ENCODE data around the gene GIMAP1. TPM values are rescaled to one million over a fixed set of nuclear protein-coding genes. Genes with fewer than 3 reads are reported as not detected.
"Not testable (repeated sequence)": the region's sequence is repeated elsewhere in the genome, so short reads cannot be mapped to it uniquely, and the experiment has no call there.

The GIMAP1 gene
- total RNA-seq: not detected in 2 replicates

- Histone ChIP-seq H3K4me3 (ENCODE audit: low read depth, low read length) (no peak within 1 kb of the TSS), H3K27me3 (ENCODE audit: control insufficient read depth, insufficient read depth, low read length) (no peaks in the 10 kb centered on the region), H3K36me3 (ENCODE audit: control insufficient read depth, insufficient read depth, low read length) (no peaks in the 10 kb centered on the region)
- TF ChIP-seq, protein P1, sequence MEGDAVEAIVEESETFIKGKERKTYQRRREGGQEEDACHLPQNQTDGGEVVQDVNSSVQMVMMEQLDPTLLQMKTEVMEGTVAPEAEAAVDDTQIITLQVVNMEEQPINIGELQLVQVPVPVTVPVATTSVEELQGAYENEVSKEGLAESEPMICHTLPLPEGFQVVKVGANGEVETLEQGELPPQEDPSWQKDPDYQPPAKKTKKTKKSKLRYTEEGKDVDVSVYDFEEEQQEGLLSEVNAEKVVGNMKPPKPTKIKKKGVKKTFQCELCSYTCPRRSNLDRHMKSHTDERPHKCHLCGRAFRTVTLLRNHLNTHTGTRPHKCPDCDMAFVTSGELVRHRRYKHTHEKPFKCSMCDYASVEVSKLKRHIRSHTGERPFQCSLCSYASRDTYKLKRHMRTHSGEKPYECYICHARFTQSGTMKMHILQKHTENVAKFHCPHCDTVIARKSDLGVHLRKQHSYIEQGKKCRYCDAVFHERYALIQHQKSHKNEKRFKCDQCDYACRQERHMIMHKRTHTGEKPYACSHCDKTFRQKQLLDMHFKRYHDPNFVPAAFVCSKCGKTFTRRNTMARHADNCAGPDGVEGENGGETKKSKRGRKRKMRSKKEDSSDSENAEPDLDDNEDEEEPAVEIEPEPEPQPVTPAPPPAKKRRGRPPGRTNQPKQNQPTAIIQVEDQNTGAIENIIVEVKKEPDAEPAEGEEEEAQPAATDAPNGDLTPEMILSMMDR (IDR thresholded peaks at IDR 0.05; ENCODE audit: insufficient read depth, low read length, severe bottlenecking): no peak
- DNase-seq (ENCODE audit: low read depth) (no peak), FAIRE-seq (no peak)
Measured at GRCh38 chr7:150716368-150716767, at the start of gene GIMAP1. Gene GIMAP1, plus strand, starts transcription at chr7:150716613. Its CDS starts 2,435 bp downstream, at chr7:150719048.

GRCh38 chr7:150668472-150668911, 47.9 kb upstream of the GIMAP1 start:
- Histone ChIP-seq H3K27me3 (ENCODE audit: control insufficient read depth, insufficient read depth, low read length) (no peaks in the 10 kb centered on the region), H3K4me3 (ENCODE audit: low read depth, low read length) (no peak overlapping the region), H3K36me3 (ENCODE audit: control insufficient read depth, insufficient read depth, low read length) (no peaks in the 10 kb centered on the region)
- FAIRE-seq (no peak), DNase-seq (ENCODE audit: low read depth) (no peak)
- TF ChIP-seq, protein P1 (IDR thresholded peaks at IDR 0.05; ENCODE audit: insufficient read depth, low read length, severe bottlenecking): no peak

- DNase-seq (ENCODE audit: low read depth) (no peak), FAIRE-seq (no peak)
- no peaks in the 10 kb centered on the region for H3K36me3 ChIP-seq (ENCODE audit: control insufficient read depth, insufficient read depth, low read length)
- H3K4me3 ChIP-seq (ENCODE audit: low read depth, low read length): no peak overlapping the region
- TF ChIP-seq, protein P1 (IDR thresholded peaks at IDR 0.05; ENCODE audit: insufficient read depth, low read length, severe bottlenecking): no peak
- H3K27me3 ChIP-seq (ENCODE audit: control insufficient read depth, insufficient read depth, low read length): no peaks in the 10 kb centered on the region
Measured at GRCh38 chr7:150668977-150669376, 47.4 kb upstream of the GIMAP1 start.

DNA sequence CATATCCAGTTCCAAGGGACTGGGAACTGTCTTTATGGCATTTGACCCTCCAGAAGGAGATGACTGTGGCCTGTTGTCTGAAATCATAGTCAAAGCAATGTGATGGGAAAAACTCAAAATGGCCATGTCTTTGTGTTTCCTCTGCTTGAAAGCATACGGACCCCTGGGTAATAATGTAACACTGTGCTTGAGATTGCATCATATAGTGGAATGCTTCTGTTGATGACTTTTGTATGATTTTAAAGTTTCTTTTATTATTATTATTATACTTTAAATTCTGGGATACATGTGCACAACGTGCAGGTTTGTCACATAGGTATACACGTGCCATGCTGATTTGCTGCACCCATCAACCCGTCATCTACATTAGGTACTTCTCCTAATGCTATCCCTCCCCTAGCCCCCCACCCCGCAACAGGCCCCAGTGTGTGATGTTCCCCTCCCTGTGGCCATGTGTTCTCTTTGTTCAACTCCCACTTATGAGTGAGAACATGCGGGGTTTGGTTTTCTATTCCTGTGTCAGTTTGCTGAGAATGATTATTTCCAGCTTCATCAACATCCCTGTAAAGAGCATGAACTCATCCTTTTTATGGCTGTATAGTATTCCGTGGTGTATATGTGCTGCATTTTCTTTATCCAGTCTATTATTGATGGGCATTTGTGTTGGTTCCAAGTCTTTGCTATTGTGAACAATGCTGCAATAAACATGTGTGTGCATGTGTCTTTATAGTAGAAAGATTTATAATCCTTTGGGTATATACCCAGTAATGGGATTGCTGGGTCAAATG, 44.4 kb upstream of the GIMAP1 start:
- not testable (repeated sequence) for H3K27me3 ChIP-seq (ENCODE audit: control insufficient read depth, insufficient read depth, low read length); FAIRE-seq; H3K36me3 ChIP-seq (ENCODE audit: control insufficient read depth, insufficient read depth, low read length); DNase-seq (ENCODE audit: low read depth); H3K4me3 ChIP-seq (ENCODE audit: low read depth, low read length)

GRCh38 chr7:150675714-150676113, 40.7 kb upstream of the GIMAP1 start:
- TF ChIP-seq, protein P1 (IDR thresholded peaks at IDR 0.05; ENCODE audit: insufficient read depth, low read length, severe bottlenecking): no peak
- DNase-seq (ENCODE audit: low read depth): no peak
- H3K27me3 ChIP-seq (ENCODE audit: control insufficient read depth, insufficient read depth, low read length): no peaks in the 10 kb centered on the region
- H3K36me3 ChIP-seq (ENCODE audit: control insufficient read depth, insufficient read depth, low read length): no peaks in the 10 kb centered on the region
- no peak for FAIRE-seq
- H3K4me3 ChIP-seq (ENCODE audit: low read depth, low read length): no peak overlapping the region

DNA sequence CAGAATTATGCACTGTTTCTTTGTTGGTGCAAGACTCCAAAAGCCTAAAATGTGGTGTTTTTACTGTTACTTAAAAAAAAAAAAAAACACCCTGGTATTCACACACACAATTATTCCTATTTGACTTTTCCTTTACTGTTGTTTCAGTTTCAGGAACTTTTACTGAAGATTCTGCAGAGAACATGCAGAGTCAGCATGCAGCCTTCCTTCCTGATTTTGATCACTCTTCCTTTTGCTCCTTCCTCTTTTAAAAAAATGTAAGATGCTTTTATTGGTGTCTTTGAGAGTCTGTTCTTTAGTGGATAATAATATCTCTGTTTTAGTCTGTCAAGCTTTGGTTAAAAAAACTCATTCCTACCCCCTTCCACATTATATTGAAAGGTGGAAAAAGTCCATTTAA, 40.1 kb upstream of the GIMAP1 start:
- not testable (repeated sequence) for H3K4me3 ChIP-seq (ENCODE audit: low read depth, low read length); DNase-seq (ENCODE audit: low read depth); FAIRE-seq; H3K27me3 ChIP-seq (ENCODE audit: control insufficient read depth, insufficient read depth, low read length); H3K36me3 ChIP-seq (ENCODE audit: control insufficient read depth, insufficient read depth, low read length)

DNA sequence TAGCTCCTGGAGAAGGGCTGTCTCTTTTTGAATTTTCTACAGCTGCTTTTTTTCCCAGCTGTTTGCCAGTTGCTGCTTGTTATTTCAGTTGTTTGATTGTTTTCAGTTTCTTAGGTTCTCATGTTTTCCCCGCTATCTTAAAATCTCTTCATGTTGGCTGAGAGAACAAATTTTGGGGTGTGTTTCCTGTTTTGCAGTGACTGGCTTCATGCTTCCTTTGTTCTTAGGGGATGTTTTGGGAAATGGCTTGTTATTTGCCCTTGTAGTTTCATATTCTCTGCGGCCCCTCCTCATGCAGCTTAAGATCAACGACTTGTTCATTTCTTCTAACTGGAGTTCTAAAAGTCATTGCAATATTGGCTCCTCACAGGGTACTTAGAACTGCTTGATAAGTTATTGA, 39.6 kb upstream of the GIMAP1 start:
- not testable (repeated sequence) for H3K36me3 ChIP-seq (ENCODE audit: control insufficient read depth, insufficient read depth, low read length); DNase-seq (ENCODE audit: low read depth); H3K4me3 ChIP-seq (ENCODE audit: low read depth, low read length); H3K27me3 ChIP-seq (ENCODE audit: control insufficient read depth, insufficient read depth, low read length); FAIRE-seq

DNA sequence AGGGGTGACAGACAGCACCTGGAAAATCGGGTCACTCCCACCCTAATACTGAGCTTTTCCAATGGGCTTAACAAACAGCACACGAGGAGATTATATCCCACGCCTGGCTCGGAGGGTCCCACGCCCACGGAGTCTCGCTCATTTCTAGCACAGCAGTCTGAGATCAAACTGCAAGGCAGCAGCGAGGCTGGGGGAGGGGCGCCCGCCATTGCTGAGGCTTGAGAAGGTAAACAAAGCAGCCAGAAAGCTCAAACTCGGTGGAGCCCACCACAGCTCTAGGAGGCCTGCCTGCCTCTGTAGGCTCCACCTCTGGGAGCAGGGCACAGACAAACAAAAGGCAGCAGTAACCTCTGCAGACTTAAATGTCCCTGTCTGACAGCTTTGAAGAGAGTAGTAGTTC, 37.8 kb upstream of the GIMAP1 start:
- FAIRE-seq; H3K36me3 ChIP-seq (ENCODE audit: control insufficient read depth, insufficient read depth, low read length); H3K27me3 ChIP-seq (ENCODE audit: control insufficient read depth, insufficient read depth, low read length); H3K4me3 ChIP-seq (ENCODE audit: low read depth, low read length); DNase-seq (ENCODE audit: low read depth): not testable (repeated sequence)

DNA sequence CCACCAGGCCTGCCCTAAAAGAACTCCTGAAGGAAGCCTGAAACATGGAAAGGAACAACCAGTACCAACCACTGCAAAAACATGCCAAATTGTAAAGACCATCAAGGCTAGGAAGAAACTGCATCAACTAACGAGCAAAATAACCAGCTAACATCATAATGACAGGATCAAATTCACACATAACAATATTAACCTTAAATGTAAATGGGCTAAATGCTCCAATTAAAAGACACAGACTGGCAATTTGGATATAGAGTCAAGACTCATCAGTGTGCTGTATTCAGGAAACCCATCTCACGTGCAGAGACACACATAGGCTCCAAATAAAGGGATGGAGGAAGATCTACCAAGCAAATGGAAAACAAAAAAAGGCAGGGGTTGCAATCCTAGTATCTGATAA, 36.0 kb upstream of the GIMAP1 start:
- not testable (repeated sequence) for H3K4me3 ChIP-seq (ENCODE audit: low read depth, low read length); FAIRE-seq; H3K36me3 ChIP-seq (ENCODE audit: control insufficient read depth, insufficient read depth, low read length); H3K27me3 ChIP-seq (ENCODE audit: control insufficient read depth, insufficient read depth, low read length); DNase-seq (ENCODE audit: low read depth)
